IMR-90 (cell line): Measurements from ENCODE around the gene ABCF3. TPM values are rescaled to one million over a fixed set of nuclear protein-coding genes. Genes with fewer than 3 reads are reported as not detected.
A peak's percentile ranks its signal among the peaks of the same experiment; 100 is the strongest.

Experiments
- ATAC-seq: fragments of 200-7000 bp; cut with Tn5 transposase; 2 replicates; pipeline ENCODE4 v1.9.1; 2020; ENCODE audit warnings: low read depth, mild to moderate bottlenecking, moderate library complexity
- BruUV-seq: library from RNA; stranded (reverse); fragments of 400-500 nt; replicated peaks from 2 replicates; lab custom pipeline; 2021; lab: Mats Ljungman, UMichigan
- CTCF ChIA-PET: fragments of 300-600 bp; formaldehyde crosslinking; extraction: SDS; loops from one replicate; lab custom pipeline; 2021; ENCODE audit warnings: antibody characterized with exemption; lab: Yijun Ruan, JAX
- POLR2A ChIA-PET: fragments of 300-600 bp; sonication (Branson Sonifier 250); formaldehyde crosslinking; loops from one replicate; lab custom pipeline; 2022; ENCODE audit warnings: antibody characterized with exemption; ENCODE audit not compliant: unreplicated experiment; lab: Charles Lee
- DNase-seq: peaks from one replicate; pipeline ENCODE4 v3.0.0; 2013
- H2AFZ ChIP-seq: replicated peaks from 2 replicates; pipeline ENCODE3; 2013; ENCODE audit warnings: low read length, mild to moderate bottlenecking; ENCODE audit not compliant: poor library complexity
- H2AK5ac ChIP-seq: 2 replicates; pipeline ENCODE4 v1.6.1; 2013; ENCODE audit warnings: low read depth, low read length, inconsistent platforms
- H2AK9ac ChIP-seq: replicated peaks from 2 replicates; pipeline ENCODE3; 2013; ENCODE audit warnings: mild to moderate bottlenecking, low read depth, low read length, moderate library complexity; ENCODE audit not compliant: poor library complexity
- H2BK120ac ChIP-seq: 2 replicates; pipeline ENCODE4 v1.6.1; 2013; ENCODE audit warnings: low read depth, low read length, inconsistent platforms
- H2BK15ac ChIP-seq: 3 replicates; pipeline ENCODE4 v1.6.1; 2013; ENCODE audit warnings: low read depth, low read length, inconsistent platforms
- H2BK20ac ChIP-seq: 2 replicates; pipeline ENCODE4 v1.6.1; 2013; ENCODE audit warnings: low read depth, mild to moderate bottlenecking, inconsistent platforms, low read length, moderate library complexity
- H2BK5ac ChIP-seq: 2 replicates; pipeline ENCODE4 v1.6.1; 2013; ENCODE audit warnings: mild to moderate bottlenecking, low read depth, low read length, inconsistent platforms; ENCODE audit not compliant: poor library complexity, severe bottlenecking
- H3K14ac ChIP-seq: replicated peaks from 2 replicates; pipeline ENCODE4 v1.6.1; 2013; ENCODE audit warnings: low read depth, low read length, inconsistent platforms
- H3K18ac ChIP-seq: 2 replicates; pipeline ENCODE4 v1.6.1; 2013; ENCODE audit warnings: low read depth, low read length, control low read depth
- H3K23ac ChIP-seq: 2 replicates; pipeline ENCODE4 v1.6.1; 2013; ENCODE audit warnings: low read depth, low read length, inconsistent platforms
- H3K27ac ChIP-seq: 2 replicates; pipeline ENCODE4 v1.5.1; 2013; ENCODE audit warnings: mild to moderate bottlenecking, control low read depth, low read length; ENCODE audit not compliant: insufficient read depth
- H3K27me3 ChIP-seq: 2 replicates; pipeline ENCODE4 v1.6.1; 2013; ENCODE audit warnings: low read length; ENCODE audit not compliant: control insufficient read depth, insufficient read depth
- H3K36me3 ChIP-seq: 2 replicates; pipeline ENCODE4 v1.6.1; 2013; ENCODE audit warnings: low read length, mixed read lengths; ENCODE audit not compliant: control insufficient read depth, insufficient read depth
- H3K4ac ChIP-seq: 2 replicates; pipeline ENCODE4 v1.6.1; 2013; ENCODE audit warnings: low read depth, low read length, inconsistent platforms
- H3K4me1 ChIP-seq: 2 replicates; pipeline ENCODE4 v1.6.1; 2013; ENCODE audit warnings: low read length, mixed read lengths; ENCODE audit not compliant: control insufficient read depth, insufficient read depth
- H3K4me2 ChIP-seq: 2 replicates; pipeline ENCODE4 v1.6.1; 2013; ENCODE audit warnings: low read depth, mild to moderate bottlenecking, control low read depth, low read length, moderate library complexity
- H3K4me3 ChIP-seq: 2 replicates; pipeline ENCODE4 v1.5.1; 2013; ENCODE audit warnings: low read depth, mild to moderate bottlenecking, control low read depth, low read length, moderate library complexity; ENCODE audit not compliant: insufficient read depth
- H3K56ac ChIP-seq: 2 replicates; pipeline ENCODE4 v1.6.1; 2013; ENCODE audit warnings: low read length, inconsistent platforms; ENCODE audit not compliant: insufficient read depth; ENCODE audit errors: extremely low read depth
- H3K79me1 ChIP-seq, 2 experiments: 2 replicates each; pipeline ENCODE4 v1.6.1; 2013; ENCODE audit warnings: low read length in 2 of 2, inconsistent platforms in 1 of 2, low read depth in 1 of 2
- H3K9ac ChIP-seq: 2 replicates; pipeline ENCODE4 v1.6.1; 2013; ENCODE audit warnings: low read depth, low read length, control low read depth
- H3K9me1 ChIP-seq: 2 replicates; pipeline ENCODE4 v1.6.1; 2013; ENCODE audit warnings: low read length, inconsistent platforms; ENCODE audit not compliant: insufficient read depth
- H3K9me3 ChIP-seq: 2 replicates; pipeline ENCODE4 v1.6.1; 2013; ENCODE audit warnings: low read length; ENCODE audit not compliant: control insufficient read depth, insufficient read depth
- H4K20me1 ChIP-seq: 2 replicates; pipeline ENCODE4 v1.6.1; 2013; ENCODE audit warnings: low read length, inconsistent platforms; ENCODE audit not compliant: insufficient read depth
- H4K5ac ChIP-seq: 2 replicates; pipeline ENCODE4 v1.6.1; 2013; ENCODE audit warnings: mild to moderate bottlenecking, low read depth, low read length, control low read depth
- H4K8ac ChIP-seq, 2 experiments: 2 replicates each; pipeline ENCODE4 v1.6.1; 2013; ENCODE audit warnings: low read depth in 2 of 2, low read length in 2 of 2, control low read depth in 1 of 2, inconsistent platforms in 1 of 2
- H4K91ac ChIP-seq: 2 replicates; pipeline ENCODE4 v1.6.1; 2013; ENCODE audit warnings: low read depth, low read length, inconsistent platforms; ENCODE audit not compliant: insufficient read depth
- BHLHE40 ChIP-seq: fragments of 150-350 bp; IDR thresholded peaks from 2 replicates; pipeline ENCODE4 v1.6.1; 2016; ENCODE audit warnings: mild to moderate bottlenecking, low read depth, low read length
- ELK1 ChIP-seq: fragments of 150-350 bp; IDR thresholded peaks from 2 replicates; pipeline ENCODE4 v1.6.1; 2016; ENCODE audit warnings: low read depth, mild to moderate bottlenecking, low read length, moderate library complexity, borderline replicate concordance
- MAFK ChIP-seq: IDR thresholded peaks from 2 replicates; pipeline ENCODE4 v1.6.1; 2012; ENCODE audit warnings: low read depth, low read length, improper control_type of control experiment
- MAZ ChIP-seq: IDR thresholded peaks from 2 replicates; pipeline ENCODE4 v1.6.1; 2012; ENCODE audit warnings: low read depth, mild to moderate bottlenecking, low read length, improper control_type of control experiment, moderate library complexity, borderline replicate concordance
- NFE2L2 ChIP-seq: fragments of 150-350 bp; IDR thresholded peaks from 2 replicates; pipeline ENCODE4 v1.6.1; 2016; ENCODE audit warnings: low read depth, mild to moderate bottlenecking, low read length
- RAD21 ChIP-seq: IDR thresholded peaks from 2 replicates; pipeline ENCODE4 v1.6.1; 2012; ENCODE audit warnings: low read length, improper control_type of control experiment
- RCOR1 ChIP-seq: IDR thresholded peaks from 2 replicates; pipeline ENCODE4 v1.6.1; 2012; ENCODE audit warnings: mild to moderate bottlenecking, low read length, improper control_type of control experiment; ENCODE audit not compliant: insufficient replicate concordance
- SMC3 ChIP-seq: fragments of 150-350 bp; IDR thresholded peaks from 2 replicates; pipeline ENCODE4 v1.6.1; 2016; ENCODE audit warnings: low read depth, mild to moderate bottlenecking, antibody characterized with exemption, low read length, moderate library complexity
- WGBS, 2 experiments: methylation state at CpG; one replicate each; pipeline versions ENCODE4 v1.1.5 to v1.1.7; 2013; ENCODE audit warnings: missing lambda C conversion rate in 2 of 2; ENCODE audit not compliant: insufficient read length in 1 of 2; ENCODE audit errors: extremely low coverage in 2 of 2; 5-methylcytosine and 5-hydroxymethylcytosine counted together
- dilution Hi-C: fragments of 300-500 bp; cut with HindIII; formaldehyde crosslinking; loops from one replicate; pipeline ENCODE4 v1.14.3; 2018; ENCODE audit warnings: low sequenced_read_pairs; ENCODE audit not compliant: unreplicated experiment
- in situ Hi-C: fragments of 300-500 bp; cut with MboI; formaldehyde crosslinking; loops from 3 replicates; pipeline ENCODE4 v1.14.3; 2019; ENCODE audit warnings: low sequenced_read_pairs, inconsistent platforms, mixed read lengths
- intact Hi-C: fragments of 100-400 bp; cut with micrococcal nuclease; formaldehyde crosslinking; loops from 2 replicates; pipeline ENCODE4 v1.10.0; 2022
- polyA plus RNA-seq, 3 experiments: library from polyadenylated mRNA; depleted of rRNA; stranded (reverse); fragments of >200 nt; gene quantifications; 2 replicates each; pipeline ENCODE4 v1.2.3, GENCODE V29; 2012; ENCODE audit warnings: low replicate concordance in 1 of 3
- total RNA-seq: library from RNA; depleted of rRNA; stranded (reverse); fragments of >200 nt; gene quantifications from 2 replicates; pipeline ENCODE4 v1.2.3, GENCODE V29; 2012
- TF ChIP-seq, protein P1 (sequence below): fragments of 150-350 bp; IDR thresholded peaks from 2 replicates; pipeline ENCODE4 v1.6.1; 2017; ENCODE audit warnings: mild to moderate bottlenecking, antibody characterized with exemption, low read length, low read depth
- TF ChIP-seq, protein P2 (sequence below): conservative IDR thresholded peaks from 2 replicates; pipeline ENCODE4 v1.5.1; 2012; ENCODE audit warnings: mild to moderate bottlenecking, low read depth, low read length, improper control_type of control experiment

ABCF3 gene
- total and polyA plus RNA-seq, 2 of the 4 experiments (the other 2 are of a cell fraction), result 36.9 to 59.2 TPM

GRCh38 chr3:184169896-184170875 is 15.8 kb upstream of the ABCF3 start:
- Histone ChIP-seq H2BK5ac (no peak overlapping the region), H3K4me1 (peaks cover 18% of the 10 kb centered on the region), H2AK5ac (no peak overlapping the region), H3K4me3 (no peak overlapping the region), H3K4ac (no peak overlapping the region), H3K9ac (no peak overlapping the region), H3K9me1 (peaks cover 26% of the 10 kb centered on the region), H2AK9ac (peak overlapping the region; percentile 52), H3K27ac (no peak overlapping the region), H2AFZ (no peak overlapping the region), H3K23ac (no peak overlapping the region), H4K5ac (no peak overlapping the region), H4K91ac (no peak overlapping the region), H3K79me1 (peaks cover 27 to 73% of the 10 kb centered on the region in 2 experiments), H4K20me1 (peaks cover 43% of the 10 kb centered on the region), H3K14ac (no peak overlapping the region), H3K36me3 (peaks cover 63% of the 10 kb centered on the region), H3K4me2 (no peak overlapping the region), H3K18ac (no peak overlapping the region), H3K56ac (no peak overlapping the region), H3K27me3 (no peaks in the 10 kb centered on the region), H2BK15ac (no peak overlapping the region), H4K8ac (no peak overlapping the region), H2BK120ac (no peak overlapping the region), H2BK20ac (no peak overlapping the region), H3K9me3 (no peaks in the 10 kb centered on the region)
- in situ Hi-C loops (no loop called here), dilution Hi-C loops (no loop called here), intact Hi-C loops (no loop called here)
- POLR2A ChIA-PET, result no interaction called here
- TF ChIP-seq SMC3 (no peak), RCOR1 (no peak), RAD21 (no peak), NFE2L2 (no peak), MAFK (no peak), ELK1 (no peak), MAZ (no peak), BHLHE40 (no peak)
- TF ChIP-seq, protein P1, sequence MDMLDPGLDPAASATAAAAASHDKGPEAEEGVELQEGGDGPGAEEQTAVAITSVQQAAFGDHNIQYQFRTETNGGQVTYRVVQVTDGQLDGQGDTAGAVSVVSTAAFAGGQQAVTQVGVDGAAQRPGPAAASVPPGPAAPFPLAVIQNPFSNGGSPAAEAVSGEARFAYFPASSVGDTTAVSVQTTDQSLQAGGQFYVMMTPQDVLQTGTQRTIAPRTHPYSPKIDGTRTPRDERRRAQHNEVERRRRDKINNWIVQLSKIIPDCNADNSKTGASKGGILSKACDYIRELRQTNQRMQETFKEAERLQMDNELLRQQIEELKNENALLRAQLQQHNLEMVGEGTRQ, result no peak
- TF ChIP-seq, protein P2, sequence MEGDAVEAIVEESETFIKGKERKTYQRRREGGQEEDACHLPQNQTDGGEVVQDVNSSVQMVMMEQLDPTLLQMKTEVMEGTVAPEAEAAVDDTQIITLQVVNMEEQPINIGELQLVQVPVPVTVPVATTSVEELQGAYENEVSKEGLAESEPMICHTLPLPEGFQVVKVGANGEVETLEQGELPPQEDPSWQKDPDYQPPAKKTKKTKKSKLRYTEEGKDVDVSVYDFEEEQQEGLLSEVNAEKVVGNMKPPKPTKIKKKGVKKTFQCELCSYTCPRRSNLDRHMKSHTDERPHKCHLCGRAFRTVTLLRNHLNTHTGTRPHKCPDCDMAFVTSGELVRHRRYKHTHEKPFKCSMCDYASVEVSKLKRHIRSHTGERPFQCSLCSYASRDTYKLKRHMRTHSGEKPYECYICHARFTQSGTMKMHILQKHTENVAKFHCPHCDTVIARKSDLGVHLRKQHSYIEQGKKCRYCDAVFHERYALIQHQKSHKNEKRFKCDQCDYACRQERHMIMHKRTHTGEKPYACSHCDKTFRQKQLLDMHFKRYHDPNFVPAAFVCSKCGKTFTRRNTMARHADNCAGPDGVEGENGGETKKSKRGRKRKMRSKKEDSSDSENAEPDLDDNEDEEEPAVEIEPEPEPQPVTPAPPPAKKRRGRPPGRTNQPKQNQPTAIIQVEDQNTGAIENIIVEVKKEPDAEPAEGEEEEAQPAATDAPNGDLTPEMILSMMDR, result no peak
- CTCF ChIA-PET, result no interaction called here
- DNase-seq, result no peak
- WGBS, 2 experiments, result 89% methylated on average over 23 of the region's 66 CpGs; no CpG with 5 or more reads in 1 of the 2 experiments
- BruUV-seq, result no TSS peak
- ATAC-seq, result no peak
